Right ventricle myocardium superior (tissue), 1 donor: ENCODE data around the gene PTPRJ. TPM values are rescaled to one million over a fixed set of nuclear protein-coding genes. Genes with fewer than 3 reads are reported as not detected.

Experiments used
- ATAC-seq: fragments of 200-7000 bp; cut with Tn5 transposase; one replicate; pipeline ENCODE4 v1.9.1; 2020; ENCODE audit warnings: mild to moderate bottlenecking; ENCODE audit not compliant: poor library complexity
- DNase-seq: peaks from one replicate; pipeline ENCODE4 v3.0.0-alpha.2; 2020
- intact Hi-C: fragments of 100-400 bp; cut with DNase I; formaldehyde crosslinking; loops from one replicate; pipeline ENCODE4 v1.11.2; 2022
- total RNA-seq: library from RNA; stranded (reverse); fragmentation: NEBNext Ultra II Directional; extraction: Animal tissue kit (Norgen Biotek cat#: 25700); gene quantifications from one replicate; pipeline ENCODE4 v1.2.1, GENCODE V29; 2021
- donor health status: DM: no; HTN: yes; CAD: no; lungs with severe emphysema.

PTPRJ gene
- total RNA-seq, 1 donor from 2014 or later: 6.7 TPM

- ATAC-seq (no peak), DNase-seq (no peak)
- intact Hi-C loops: no loop called here
These were observed 15.8 kb upstream of the PTPRJ start for GRCh38 chr11:47964546-47964945.

GRCh38 chr11:47967577-47968525 lies 12.5 kb upstream of the PTPRJ start:
- ATAC-seq (no peak), DNase-seq (no peak)
- intact Hi-C loops: no loop called here

GRCh38 chr11:47969401-47969800 lies 11.0 kb upstream of the PTPRJ start:
- DNase-seq: no peak
- ATAC-seq: no peak
- intact Hi-C loops: no loop called here

GRCh38 chr11:47971501-47971900 lies 8.9 kb upstream of the PTPRJ start:
- intact Hi-C loops: no loop called here
- ATAC-seq (no peak), DNase-seq (no peak)

- DNase-seq (no peak), ATAC-seq (no peak)
- intact Hi-C loops: no loop called here
These were observed 7.2 kb upstream of the PTPRJ start for GRCh38 chr11:47973173-47973572.

GRCh38 chr11:47976931-47977330 lies 3.4 kb upstream of the PTPRJ start:
- no peak for DNase-seq
- intact Hi-C loops: no loop called here

GRCh38 chr11:47977623-47978022 lies 2.7 kb upstream of the PTPRJ start:
- intact Hi-C loops: no loop called here
- ATAC-seq: no peak
- no peak for DNase-seq

More at GRCh38 chr11:47976931-47977330, 3.4 kb upstream of the PTPRJ start:
- ATAC-seq: no peak

GRCh38 chr11:47979378-47980087 lies 826 bp upstream of the PTPRJ start:
- intact Hi-C loops: no loop called here
- DNase-seq (peak; percentile 44), ATAC-seq (peak; percentile 2)

GRCh38 chr11:47980907-47981621 lies 705 bp downstream of the PTPRJ start:
- DNase-seq (peak; percentile 71), ATAC-seq (peak; percentile 73)
- intact Hi-C loops: no loop called here

- intact Hi-C loops: no loop called here
- ATAC-seq: no peak
- peak; percentile 73 for DNase-seq
These were observed 1.5 kb downstream of the PTPRJ start for GRCh38 chr11:47981667-47982404.

- DNase-seq (no peak), ATAC-seq (no peak)
- intact Hi-C loops: no loop called here
These were observed 2.3 kb downstream of the PTPRJ start for GRCh38 chr11:47982616-47983015.

- intact Hi-C loops: no loop called here
- DNase-seq (no peak), ATAC-seq (no peak)
These were observed 3.4 kb downstream of the PTPRJ start for GRCh38 chr11:47983464-47984397.

GRCh38 chr11:47986219-47986618 lies 5.9 kb downstream of the PTPRJ start:
- ATAC-seq: no peak
- intact Hi-C loops: no loop called here
- DNase-seq: no peak

- no peak for ATAC-seq
- intact Hi-C loops: no loop called here
These were observed 6.4 kb downstream of the PTPRJ start for GRCh38 chr11:47986742-47987141.

GRCh38 chr11:47987310-47987709 lies 7.0 kb downstream of the PTPRJ start:
- DNase-seq (no peak), ATAC-seq (peak; percentile 34)
- intact Hi-C loops: no loop called here

More at GRCh38 chr11:47986742-47987141, 6.4 kb downstream of the PTPRJ start:
- DNase-seq: no peak

- intact Hi-C loops: no loop called here
- DNase-seq (no peak), ATAC-seq (peak; percentile 2)
These were observed 7.4 kb downstream of the PTPRJ start for GRCh38 chr11:47987781-47988180.

- ATAC-seq: no peak
- no peak for DNase-seq
- intact Hi-C loops: no loop called here
These were observed 9.4 kb downstream of the PTPRJ start for GRCh38 chr11:47989779-47990178.
